A549 (cell line): ENCODE measurements around the gene INF2. TPM values are rescaled to one million over a fixed set of nuclear protein-coding genes. Genes with fewer than 3 reads are reported as not detected.
"Not testable (repeated sequence)": the region's sequence is repeated elsewhere in the genome, so short reads cannot be mapped to it uniquely, and the experiment has no call there.

Experiments
- ATAC-seq, 2 experiments: fragments of 200-7000 bp in 1 of 2; fragments of >200 bp in 1 of 2; cut with Nextera tagmentation in 1 of 2; cut with Tn5 transposase in 1 of 2; 3 replicates each; pipeline versions ENCODE4 v1.8.0 to v1.9.1; 2018 to 2020; ENCODE audit warnings: mild to moderate bottlenecking in 1 of 2, moderate library complexity in 1 of 2
- CTCF ChIA-PET: fragments of 300-600 bp; sonication (Branson Sonifier 250); formaldehyde crosslinking; extraction: SDS; loops from one replicate; lab custom pipeline; 2021; ENCODE audit warnings: antibody characterized with exemption, inconsistent platforms; lab: Yijun Ruan, JAX
- POLR2A ChIA-PET: fragments of 350-600 bp; formaldehyde crosslinking; extraction: SDS; loops from one replicate; lab custom pipeline; 2021; ENCODE audit warnings: antibody characterized with exemption, inconsistent platforms; lab: Yijun Ruan, JAX
- DNase-seq, 2 experiments: peaks; one replicate each; pipeline versions ENCODE4 v3.0.0 to v3.0.0-alpha.2; 2011 to 2016; ENCODE audit warnings: low read depth in 1 of 2, low spot score in 1 of 2
- FAIRE-seq: peaks from 2 replicates; lab custom pipeline; 2011; peaks lifted over from hg19 to GRCh38; lab: Jason Lieb, UNC
- H3K27ac ChIP-seq, 2 experiments: fragments of >200 bp; sonication (Bioruptor Twin); formaldehyde crosslinking; 3 replicates each; pipeline ENCODE4 v1.5.1; 2016 to 2017
- H3K4me1 ChIP-seq: fragments of >200 bp; sonication (Bioruptor Twin); formaldehyde crosslinking; 3 replicates; pipeline ENCODE4 v1.6.1; 2016
- H3K4me2 ChIP-seq: fragments of >200 bp; sonication (Bioruptor Twin); formaldehyde crosslinking; 3 replicates; pipeline ENCODE4 v1.6.1; 2016
- H3K4me3 ChIP-seq: fragments of >200 bp; sonication (Bioruptor Twin); formaldehyde crosslinking; 3 replicates; pipeline ENCODE4 v1.5.1; 2016
- H3K9me3 ChIP-seq: fragments of >200 bp; sonication (Bioruptor Twin); formaldehyde crosslinking; 3 replicates; pipeline ENCODE4 v1.6.1; 2016
- ATOH8 ChIP-seq: fragments of 250-450 bp; sonication (Bioruptor Pico); IDR thresholded peaks from 2 replicates; pipeline ENCODE4 v1.5.0; 2020; ENCODE audit warnings: low read depth, mild to moderate bottlenecking, moderate library complexity
- CBX2 ChIP-seq: fragments of 200-600 bp; sonication (generic); IDR thresholded peaks from 2 replicates; pipeline ENCODE4 v1.6.1; 2016; ENCODE audit warnings: low read depth, mild to moderate bottlenecking, borderline replicate concordance
- CBX8 ChIP-seq: fragments of 200-600 bp; sonication (generic); IDR thresholded peaks from 2 replicates; pipeline ENCODE4 v1.6.1; 2016
- CHD4 ChIP-seq: fragments of 200-600 bp; sonication (generic); IDR thresholded peaks from 2 replicates; pipeline ENCODE4 v1.6.1; 2016; ENCODE audit warnings: antibody characterized with exemption, mild to moderate bottlenecking, borderline replicate concordance
- EHF ChIP-seq: fragments of 250-450 bp; sonication (Bioruptor Pico); IDR thresholded peaks from 2 replicates; pipeline ENCODE4 v1.5.0; 2020; ENCODE audit warnings: mild to moderate bottlenecking
- ESRRA ChIP-seq: fragments of 150-350 bp; IDR thresholded peaks from 2 replicates; pipeline ENCODE4 v1.6.1; 2014; ENCODE audit warnings: mild to moderate bottlenecking, low read length, borderline replicate concordance
- HEYL ChIP-seq: fragments of 250-450 bp; sonication (Bioruptor Pico); IDR thresholded peaks from 2 replicates; pipeline ENCODE4 v1.8.0; 2021; ENCODE audit warnings: mild to moderate bottlenecking, moderate library complexity
- HOXB13 ChIP-seq: fragments of 250-450 bp; sonication (Bioruptor Pico); IDR thresholded peaks from 2 replicates; pipeline ENCODE4 v1.5.0; 2020; ENCODE audit warnings: low read depth, mild to moderate bottlenecking, moderate library complexity
- JUNB ChIP-seq: fragments of >200 bp; sonication (Bioruptor Twin); formaldehyde crosslinking; IDR thresholded peaks from 2 replicates; pipeline ENCODE4 v1.6.1; 2016
- MAFK ChIP-seq: fragments of 450-650 bp; IDR thresholded peaks from 2 replicates; pipeline ENCODE4 v1.6.1; 2014; ENCODE audit not compliant: partially characterized antibody
- MYC ChIP-seq: IDR thresholded peaks from 2 replicates; pipeline ENCODE4 v1.6.1; 2012; ENCODE audit warnings: mild to moderate bottlenecking, inconsistent platforms, low read length, improper control_type of control experiment, borderline replicate concordance
- NFE2L2 ChIP-seq: fragments of 150-350 bp; conservative IDR thresholded peaks from 2 replicates; pipeline ENCODE4 v1.6.1; 2014; ENCODE audit warnings: low read length
- NR3C1 ChIP-seq: fragments of >200 bp; sonication (Bioruptor Twin); formaldehyde crosslinking; IDR thresholded peaks from 3 replicates; pipeline ENCODE4 v1.6.1; 2017
- PHF8 ChIP-seq: fragments of 200-600 bp; sonication (generic); IDR thresholded peaks from 2 replicates; pipeline ENCODE4 v1.6.1; 2016; ENCODE audit warnings: low read depth, mild to moderate bottlenecking, antibody characterized with exemption, moderate library complexity, borderline replicate concordance
- POLR2A ChIP-seq: IDR thresholded peaks from 2 replicates; pipeline ENCODE4 v1.6.1; 2012; ENCODE audit warnings: mild to moderate bottlenecking, low read length
- RCOR1 ChIP-seq: fragments of 150-350 bp; IDR thresholded peaks from 2 replicates; pipeline ENCODE4 v1.6.1; 2014; ENCODE audit warnings: antibody characterized with exemption, low read length, low read depth
- RFX5 ChIP-seq: fragments of 450-650 bp; IDR thresholded peaks from 2 replicates; pipeline ENCODE4 v1.7.1; 2014; ENCODE audit warnings: antibody characterized with exemption, mild to moderate bottlenecking, moderate library complexity
- SMC3 ChIP-seq: fragments of >200 bp; sonication (Bioruptor Twin); formaldehyde crosslinking; IDR thresholded peaks from 3 replicates; pipeline ENCODE4 v1.6.1; 2018; ENCODE audit warnings: inconsistent platforms
- SREBF2 ChIP-seq: fragments of 450-650 bp; IDR thresholded peaks from 2 replicates; pipeline ENCODE4 v1.6.1; 2014; ENCODE audit warnings: mild to moderate bottlenecking, moderate library complexity
- USF2 ChIP-seq: fragments of 450-650 bp; IDR thresholded peaks from 2 replicates; pipeline ENCODE4 v1.6.1; 2014; ENCODE audit warnings: antibody characterized with exemption
- ZFP36 ChIP-seq: fragments of 450-650 bp; IDR thresholded peaks from 2 replicates; pipeline ENCODE4 v1.6.1; 2014; ENCODE audit warnings: borderline replicate concordance; ENCODE audit not compliant: partially characterized antibody
- ZNF302 ChIP-seq: fragments of 250-450 bp; sonication (Bioruptor Pico); IDR thresholded peaks from 2 replicates; pipeline ENCODE4 v1.9.0; 2021; ENCODE audit warnings: inconsistent platforms, mild to moderate bottlenecking, moderate library complexity
- WGBS: methylation state at CpG from one replicate; pipeline ENCODE4 v1.1.6; 2017; ENCODE audit errors: missing lambda C conversion rate; 5-methylcytosine and 5-hydroxymethylcytosine counted together
- polyA plus RNA-seq, 4 experiments: library from polyadenylated mRNA; depleted of rRNA in 3 of 4; stranded (reverse); fragments of >200 nt; fragmentation: RNase III in 1 of 4; extraction: RNeasy Plus Mini Kit Qiagen cat#74134 plus additional on column Dnase treatment in 1 of 4; gene quantifications; 2 replicates in 3 of 4; 3 replicates in 1 of 4; pipeline ENCODE4 v1.2.3, GENCODE V29; 2011 to 2017

Gene INF2
- polyA plus RNA-seq, 2 of the 4 experiments (the other 2 are of a cell fraction) = 24.7 to 71.2 TPM

- CTCF ChIA-PET = interaction anchor here (1.3 to 3.3 kb wide), 5 partner anchors 8 to 29 kb away, joined by 3 to 15 read pairs (median 13); no protein-coding TSS in a partner anchor
- POLR2A ChIA-PET = no interaction called here
- 93% methylated on average over 20 of the region's 20 CpGs for WGBS
- no peak overlapping the region for H3K4me2 ChIP-seq
- no peak for ATAC-seq
- FAIRE-seq = no peak
- H3K9me3 ChIP-seq = peaks cover 20% of the 10 kb centered on the region
- TF ChIP-seq ESRRA (no peak), EHF (no peak), CBX8 (no peak), HEYL (no peak), RFX5 (no peak), ZNF302 (CRISPR knock-in tag) (no peak), MAFK (no peak), ATOH8 (CRISPR knock-in tag) (no peak), NR3C1 (no peak), NFE2L2 (no peak), HOXB13 (CRISPR knock-in tag) (no peak), RCOR1 (no peak), ZFP36 (no peak), CHD4 (no peak), SREBF2 (no peak)
- H3K4me1 ChIP-seq = peaks cover 5% of the 10 kb centered on the region; the same call in 2 of the 3 replicates
- H3K4me3 ChIP-seq = no peak overlapping the region
- DNase-seq = no peak
- H3K27ac ChIP-seq = no peak overlapping the region
Observed at GRCh38 chr14:104651876-104652260, 37.5 kb upstream of the INF2 start.

- POLR2A ChIA-PET = interaction anchor here (0.5 kb wide), 1 partner anchor 37 kb away, joined by 4 read pairs; the partner anchor contains the start of gene INF2
Observed at GRCh38 chr14:104652386-104652785, 37.0 kb upstream of the INF2 start.

GRCh38 chr14:104653130-104653920, 36.1 kb upstream of the INF2 start:
- not testable (repeated sequence) for FAIRE-seq, H3K4me1 ChIP-seq, H3K4me3 ChIP-seq, H3K27ac ChIP-seq, DNase-seq, ATAC-seq, H3K4me2 ChIP-seq
- ChIA-PET POLR2A (interaction anchor here (0.5 kb wide), 1 partner anchor 36 kb away, joined by 4 read pairs; the partner anchor contains the start of gene INF2), CTCF (interaction anchor here (0.9 to 3.3 kb wide), 5 partner anchors 13 to 70 kb away, joined by 3 to 15 read pairs (median 13); no protein-coding TSS in a partner anchor)
- H3K9me3 ChIP-seq = peaks cover 20% of the 10 kb centered on the region
- WGBS = 95% methylated on average over 34 of the region's 52 CpGs

More at GRCh38 chr14:104652386-104652785, 37.0 kb upstream of the INF2 start:
- DNase-seq = no peak
- Histone ChIP-seq H3K27ac (no peak overlapping the region), H3K4me1 (peaks cover 5% of the 10 kb centered on the region; the same call in 2 of the 3 replicates), H3K4me2 (no peak overlapping the region), H3K4me3 (no peak overlapping the region), H3K9me3 (peaks cover 20% of the 10 kb centered on the region)
- TF ChIP-seq POLR2A (no peak), CBX2 (no peak), SMC3 (no peak), PHF8 (no peak), MYC (no peak), ESRRA (no peak), USF2 (no peak), JUNB (no peak)
- CTCF ChIA-PET = interaction anchor here (1.0 to 3.3 kb wide), 4 partner anchors 13 to 71 kb away, joined by 3 to 15 read pairs (median 13); no protein-coding TSS in a partner anchor
- no peak for FAIRE-seq
- ATAC-seq = no peak
- WGBS = 93% methylated on average over 9 of the region's 9 CpGs
